ENCODE data around the gene HEXB.

The HEXB gene

DNA sequence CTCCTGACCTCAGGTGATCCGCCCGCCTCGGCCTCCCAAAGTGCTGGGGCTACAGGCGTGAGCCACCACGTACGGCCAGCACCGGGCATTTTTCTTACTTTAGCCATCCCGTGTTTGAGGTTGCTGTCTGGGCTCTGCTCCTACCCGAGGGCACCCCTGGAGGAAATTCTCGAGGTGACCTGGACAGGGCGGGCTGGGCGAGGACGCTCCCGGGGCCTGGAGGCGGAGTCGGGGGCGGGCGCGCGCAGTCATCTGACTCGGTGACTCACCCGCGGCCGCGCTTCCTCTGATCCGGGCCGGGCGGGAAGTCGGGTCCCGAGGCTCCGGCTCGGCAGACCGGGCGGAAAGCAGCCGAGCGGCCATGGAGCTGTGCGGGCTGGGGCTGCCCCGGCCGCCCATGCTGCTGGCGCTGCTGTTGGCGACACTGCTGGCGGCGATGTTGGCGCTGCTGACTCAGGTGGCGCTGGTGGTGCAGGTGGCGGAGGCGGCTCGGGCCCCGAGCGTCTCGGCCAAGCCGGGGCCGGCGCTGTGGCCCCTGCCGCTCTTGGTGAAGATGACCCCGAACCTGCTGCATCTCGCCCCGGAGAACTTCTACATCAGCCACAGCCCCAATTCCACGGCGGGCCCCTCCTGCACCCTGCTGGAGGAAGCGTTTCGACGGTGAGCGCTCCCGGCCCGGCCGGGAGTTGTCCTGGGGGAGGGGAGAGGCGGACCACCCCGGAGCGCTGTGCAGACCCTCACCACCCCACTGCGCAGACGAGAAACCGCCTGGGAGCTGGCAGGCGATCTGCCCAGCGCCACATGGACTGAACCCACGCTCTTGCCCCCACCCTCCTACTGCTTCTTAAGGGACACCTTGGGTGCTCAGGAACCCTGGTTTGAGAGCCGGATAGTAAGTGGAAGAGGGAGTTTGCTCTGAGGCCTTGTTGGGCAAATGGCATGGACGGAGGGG lies at the start of gene HEXB:
TSS of gene HEXB (plus strand) at position 334 of the 952 bp plus-strand sequence. CDS start at position 362, 28 bp downstream.
- DNase-seq (ENCODE audit: low read depth) = no peak

DNA sequence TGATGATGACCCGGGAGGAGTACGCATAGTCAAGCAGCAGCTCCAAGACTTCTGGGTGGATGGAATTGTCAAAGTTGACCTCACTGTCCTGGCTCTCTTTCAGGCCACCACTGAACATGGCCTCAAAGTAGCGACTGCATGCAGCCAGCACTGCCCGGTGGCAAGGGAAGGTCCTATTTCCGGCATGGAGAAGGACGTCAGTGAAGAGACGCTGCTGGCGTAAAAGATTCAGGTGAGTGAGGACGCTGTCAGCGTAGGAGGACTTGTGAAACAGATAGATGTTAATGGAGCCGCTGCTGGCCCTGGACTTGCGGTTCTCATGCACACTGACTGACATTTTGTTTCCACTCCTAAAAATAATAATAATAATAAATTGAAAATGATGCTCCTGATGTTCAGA lies 48.9 kb upstream of the HEXB start:
- DNase-seq (ENCODE audit: low read depth) = no peak

DNA sequence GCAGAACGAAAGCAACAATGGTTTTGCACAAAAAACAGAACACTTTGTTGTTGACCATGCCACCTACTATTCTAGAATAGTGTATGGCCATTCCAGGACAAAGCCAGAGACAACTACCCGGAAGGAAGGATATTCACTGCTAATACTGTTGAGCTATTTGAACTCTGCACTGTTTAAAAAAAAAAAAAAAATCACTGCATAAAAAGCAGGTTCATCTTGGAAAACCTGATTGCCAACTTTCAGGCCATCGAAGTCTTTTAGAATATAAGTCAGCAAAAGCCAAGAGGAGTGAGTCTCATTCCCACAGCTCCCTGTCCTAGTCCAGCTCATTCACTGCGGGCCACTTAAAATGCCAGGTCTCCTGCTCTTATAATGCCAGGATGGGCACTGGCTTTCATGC lies 48.5 kb upstream of the HEXB start:
- DNase-seq (ENCODE audit: low read depth) = no peak

DNA sequence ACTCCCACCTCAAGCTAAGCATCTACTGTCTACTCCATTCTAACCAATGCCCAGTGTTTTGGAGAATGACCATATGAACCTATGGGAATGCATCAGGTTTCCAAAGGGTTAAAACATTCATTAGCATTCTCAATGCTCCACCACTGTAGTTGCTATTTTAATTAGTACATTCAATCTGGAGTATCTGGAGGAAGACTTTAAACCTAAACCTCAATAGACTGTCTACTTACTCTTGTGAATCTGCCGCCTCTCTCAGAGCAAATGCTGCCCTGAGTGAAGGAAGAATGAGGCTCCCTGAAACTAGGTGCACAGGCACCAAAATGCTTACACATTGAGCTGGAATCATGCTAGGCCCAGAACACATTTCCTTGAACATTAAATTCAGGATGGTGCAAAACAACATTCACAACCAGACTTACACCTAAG lies 46.5 kb upstream of the HEXB start:
- no peak for DNase-seq (ENCODE audit: low read depth)

- no peak for DNase-seq (ENCODE audit: low read depth)
Measured at GRCh38 chr5:74638970-74639806, 45.8 kb upstream of the HEXB start.

DNA sequence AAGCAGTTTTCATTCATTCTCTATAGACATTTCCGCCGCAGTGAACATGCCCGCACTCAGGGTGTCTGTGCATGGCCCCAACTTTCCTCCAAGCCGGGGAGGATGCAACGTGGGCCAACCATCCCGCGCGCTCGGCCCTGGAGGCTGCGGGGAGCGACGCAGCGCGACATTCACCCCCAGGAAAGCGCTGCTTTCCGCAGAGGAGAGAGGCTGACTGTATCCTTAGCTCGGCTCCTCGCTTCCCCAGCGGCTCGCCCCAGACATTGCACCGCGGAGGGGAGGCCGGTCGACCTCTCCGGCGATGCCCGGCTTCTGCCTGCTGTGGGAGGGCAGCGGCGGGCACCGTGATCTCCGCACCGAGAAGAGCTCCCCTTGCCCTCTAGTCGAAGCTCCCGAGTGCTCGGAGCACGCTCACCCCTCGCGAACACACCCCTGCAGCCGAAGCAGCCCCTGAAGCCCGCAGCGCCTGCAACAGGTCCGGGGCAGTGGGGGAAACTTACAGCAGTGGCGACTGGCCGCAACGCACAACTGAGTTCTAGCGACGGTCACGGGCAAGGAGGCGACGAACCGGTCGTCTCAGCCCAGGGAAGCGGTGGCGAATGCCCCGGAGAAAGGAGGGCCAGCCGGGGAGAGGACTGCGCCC lies 45.1 kb upstream of the HEXB start:
- DNase-seq (ENCODE audit: low read depth) = no peak

DNA sequence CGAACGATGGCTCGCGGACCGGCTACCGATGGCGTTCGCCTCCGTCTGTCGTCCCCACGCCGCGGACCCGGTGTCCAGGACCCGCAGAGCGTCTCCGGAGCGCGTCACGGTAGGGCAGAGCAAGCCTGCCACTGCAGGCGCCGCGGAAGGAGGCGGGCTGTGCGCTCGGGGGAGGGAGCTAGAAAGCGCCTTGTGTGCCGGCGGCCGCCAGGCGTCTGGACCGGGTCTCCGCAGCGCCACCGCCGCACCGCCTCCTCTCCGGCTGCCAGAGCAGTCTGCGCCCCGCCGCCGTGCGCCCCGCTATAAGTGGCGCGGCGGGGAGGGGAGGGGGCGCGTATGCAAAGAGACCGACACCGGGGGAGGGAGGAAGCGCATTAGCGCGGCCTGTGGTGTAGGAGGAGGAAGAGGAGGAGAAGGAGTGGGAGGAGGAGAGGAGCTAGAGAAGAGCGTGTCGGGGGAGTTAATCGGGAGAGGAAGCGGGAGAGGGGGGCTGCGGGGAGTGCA lies 44.5 kb upstream of the HEXB start, which contains the start of gene ENC1:
TSS of gene ENC1 (minus strand) at position 279 of the 504 bp plus-strand sequence. CDS start 4,243 bp downstream, outside the sequence.
- DNase-seq (ENCODE audit: low read depth) = peak; percentile 66

- peak; percentile 72 for DNase-seq (ENCODE audit: low read depth)
Measured at GRCh38 chr5:74640954-74641734, 43.9 kb upstream of the HEXB start.

DNA sequence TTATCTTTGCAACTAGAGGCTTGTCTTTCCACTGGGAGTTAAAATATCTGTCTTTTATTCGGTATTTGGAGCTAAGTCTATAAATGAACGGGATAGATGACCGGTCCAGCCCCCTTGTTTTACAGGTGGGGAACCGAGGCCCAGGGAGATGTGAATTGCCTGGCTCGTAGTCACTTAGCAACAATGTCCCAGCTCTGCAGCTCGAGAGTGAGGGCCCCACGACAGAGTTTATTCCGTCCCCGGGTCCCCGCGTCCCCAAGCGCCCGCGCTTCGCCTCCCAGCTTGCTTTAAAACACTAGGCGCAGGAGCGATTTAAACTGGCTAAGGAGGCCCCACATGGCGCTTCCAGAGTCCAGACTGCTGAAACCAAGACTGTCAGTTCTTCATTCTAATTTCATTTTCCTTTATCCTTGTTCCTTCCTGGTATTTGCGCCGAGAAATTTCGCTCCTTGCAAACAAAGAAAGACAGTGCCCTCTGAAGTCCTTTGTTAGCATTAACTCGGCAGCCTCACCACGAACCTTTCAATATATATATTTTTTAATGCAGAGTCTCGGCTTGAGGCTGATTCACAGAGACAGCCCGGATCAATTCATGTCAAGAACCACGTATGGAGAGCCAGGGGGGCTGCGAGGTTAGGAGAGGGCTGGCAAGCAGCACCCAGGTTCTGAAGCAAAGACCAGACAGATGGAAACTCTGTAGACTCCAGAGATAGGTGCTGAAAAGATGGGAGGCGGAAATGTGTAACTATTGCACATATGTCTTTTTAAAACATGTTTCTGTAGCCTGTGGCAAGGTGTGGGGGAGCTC lies 43.1 kb upstream of the HEXB start:
- DNase-seq (ENCODE audit: low read depth) = no peak

DNA sequence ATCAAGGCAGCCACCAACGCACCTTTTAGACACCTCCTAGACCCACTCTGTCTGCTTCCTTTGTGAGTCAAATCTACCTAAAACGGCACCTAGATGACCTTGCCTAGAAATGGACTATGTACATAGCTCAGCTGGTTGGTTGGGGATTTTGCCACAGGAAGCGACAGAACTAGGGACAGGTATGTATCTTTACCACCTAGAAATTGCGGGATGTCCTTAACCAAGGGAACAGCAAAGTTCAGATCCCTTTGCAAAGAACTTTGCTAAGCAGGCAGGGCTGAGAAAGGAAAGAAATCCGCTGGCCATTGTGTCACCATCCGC lies 42.5 kb upstream of the HEXB start:
- no peak for DNase-seq (ENCODE audit: low read depth)

DNA sequence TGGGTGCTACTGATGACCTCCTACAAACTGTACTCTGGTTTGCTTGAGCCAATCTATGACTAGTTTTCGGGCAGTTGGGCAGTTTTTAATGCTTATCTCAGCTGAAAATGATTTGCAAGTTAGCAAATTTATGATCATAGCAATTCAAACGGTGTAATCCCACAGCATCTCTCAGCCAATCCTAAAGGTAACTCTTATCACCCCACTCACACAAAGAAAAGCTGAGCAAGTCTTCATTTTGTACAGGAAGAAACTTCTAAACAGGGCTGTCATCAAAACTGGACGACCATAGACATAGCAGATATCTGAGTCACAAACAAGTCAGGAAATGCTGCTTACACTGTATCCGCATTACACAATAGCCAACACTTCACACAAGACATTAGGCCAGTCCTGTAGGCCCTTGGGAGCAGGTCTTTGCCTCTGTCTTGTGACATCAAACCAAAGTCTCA lies 41.9 kb upstream of the HEXB start:
- DNase-seq (ENCODE audit: low read depth) = no peak

GRCh38 chr5:74647096-74647495 lies 37.9 kb upstream of the HEXB start:
- DNase-seq (ENCODE audit: low read depth) = no peak

GRCh38 chr5:74648835-74649293 lies 36.2 kb upstream of the HEXB start:
- DNase-seq (ENCODE audit: low read depth) = peak; percentile 22

GRCh38 chr5:74649421-74649973 lies 35.5 kb upstream of the HEXB start:
- no peak for DNase-seq (ENCODE audit: low read depth)

GRCh38 chr5:74651710-74652109 lies 33.3 kb upstream of the HEXB start:
- no peak for DNase-seq (ENCODE audit: low read depth)

- DNase-seq (ENCODE audit: low read depth) = no peak
Measured at GRCh38 chr5:74652576-74652975, 32.5 kb upstream of the HEXB start.

GRCh38 chr5:74653991-74654390 lies 31.0 kb upstream of the HEXB start:
- DNase-seq (ENCODE audit: low read depth) = no peak

DNA sequence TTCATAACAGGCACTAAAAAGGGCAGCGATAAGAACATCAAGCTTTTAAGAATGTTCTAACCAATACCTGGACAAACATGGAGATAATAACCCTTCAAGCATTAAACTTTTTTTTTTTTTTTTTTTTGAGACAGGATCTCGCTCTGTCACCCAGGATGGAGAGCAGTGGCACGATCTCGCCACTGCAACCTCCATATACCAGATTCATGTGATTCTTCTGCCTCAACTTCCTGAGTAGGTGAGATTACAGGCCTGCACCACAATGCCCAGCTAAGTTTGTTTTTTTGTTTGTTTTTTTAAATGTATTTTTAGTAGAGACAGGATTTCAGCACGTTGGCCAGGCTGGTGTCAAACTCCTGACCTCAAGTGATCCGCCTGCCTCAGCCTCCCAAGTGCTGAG lies 29.8 kb upstream of the HEXB start:
- no peak for DNase-seq (ENCODE audit: low read depth)

GRCh38 chr5:74655716-74656115 lies 29.3 kb upstream of the HEXB start:
- no peak for DNase-seq (ENCODE audit: low read depth)

GRCh38 chr5:74657165-74657564 lies 27.9 kb upstream of the HEXB start:
- DNase-seq (ENCODE audit: low read depth) = no peak
